ENCODE data around the gene HOXD4. TPM values are rescaled to one million over a fixed set of nuclear protein-coding genes. Genes with fewer than 3 reads are reported as not detected.

Gene HOXD4
- total and polyA plus RNA-seq, 2 of the 4 experiments (the other 2 are of a cell fraction) = not detected

GRCh38 chr2:176193048-176193447 is 41.7 kb downstream of the HOXD4 start:
- H3K4me1 ChIP-seq (ENCODE audit: control insufficient read depth, insufficient read depth, low read length) = no peaks in the 10 kb centered on the region

More at GRCh38 chr2:176193048-176193447, 41.7 kb downstream of the HOXD4 start:
- H2AK5ac ChIP-seq (ENCODE audit: low read depth, low read length) = no peak overlapping the region
- intact Hi-C loops (cut with micrococcal nuclease) = no loop called here
- TF ChIP-seq RAD21 (IDR thresholded peaks at IDR 0.05; ENCODE audit: low read length) (no peak), CEBPB (IDR thresholded peaks at IDR 0.05; ENCODE audit: low read depth, low read length) (no peak), RFX5 (IDR thresholded peaks at IDR 0.05; ENCODE audit: low read depth, low read length) (no peak), BHLHE40 (IDR thresholded peaks at IDR 0.05; ENCODE audit: low read depth, low read length) (no peak), RCOR1 (IDR thresholded peaks at IDR 0.05; ENCODE audit: insufficient replicate concordance, low read length) (no peak), SMC3 (IDR thresholded peaks at IDR 0.05; ENCODE audit: low read depth, low read length) (no peak), ELK1 (IDR thresholded peaks at IDR 0.05; ENCODE audit: borderline replicate concordance, low read depth, low read length) (no peak), FOS (IDR thresholded peaks at IDR 0.05; ENCODE audit: low read depth, low read length) (no peak), MAFK (IDR thresholded peaks at IDR 0.05; ENCODE audit: low read depth, low read length) (no peak), MXI1 (IDR thresholded peaks at IDR 0.05; ENCODE audit: borderline replicate concordance, low read depth, low read length) (no peak), USF2 (IDR thresholded peaks at IDR 0.05; ENCODE audit: low read depth, low read length) (no peak), POLR2A (IDR thresholded peaks at IDR 0.05; ENCODE audit: low read depth, low read length) (no peak), MAZ (IDR thresholded peaks at IDR 0.05; ENCODE audit: borderline replicate concordance, low read depth, low read length) (no peak)
- POLR2A ChIA-PET (ENCODE audit: unreplicated experiment) = no interaction called here
- H4K91ac ChIP-seq (ENCODE audit: insufficient read depth, low read depth, low read length) = no peak overlapping the region
- no peak overlapping the region for H3K4ac ChIP-seq (ENCODE audit: low read depth, low read length)
- no peak overlapping the region for H2BK20ac ChIP-seq (ENCODE audit: low read depth, low read length)
- H2BK120ac ChIP-seq (ENCODE audit: low read depth, low read length) = no peak overlapping the region
- no peak overlapping the region for H3K14ac ChIP-seq (replicated peaks; ENCODE audit: low read depth, low read length)
- H3K9me1 ChIP-seq (ENCODE audit: insufficient read depth, low read length) = no peaks in the 10 kb centered on the region
- CTCF ChIA-PET = no interaction called here
- no peak overlapping the region for H3K9ac ChIP-seq (ENCODE audit: low read depth, low read length)
- no peak overlapping the region for H2BK5ac ChIP-seq (ENCODE audit: low read depth, low read length, poor library complexity, severe bottlenecking)
- no peak overlapping the region for H4K5ac ChIP-seq (ENCODE audit: low read depth, low read length)
- no CpG with 5 or more reads among the region's 1 CpG for WGBS, 2 experiments (ENCODE audit: extremely low coverage in 2 of 2, insufficient read length in 1 of 2)
- peaks cover 4% of the 10 kb centered on the region; the same call in 1 of the 2 replicates for H3K9me3 ChIP-seq (ENCODE audit: control insufficient read depth, insufficient read depth, low read length)
- no peaks in the 10 kb centered on the region for H3K36me3 ChIP-seq (ENCODE audit: control insufficient read depth, insufficient read depth, low read length)
- peaks cover 34% of the 10 kb centered on the region for H3K27me3 ChIP-seq (ENCODE audit: control insufficient read depth, insufficient read depth, low read length)
- no peak overlapping the region for H3K27ac ChIP-seq (ENCODE audit: insufficient read depth, low read length)
- dilution Hi-C loops (cut with HindIII; ENCODE audit: low sequenced_read_pairs, unreplicated experiment) = no loop called here
- H3K79me1 ChIP-seq (ENCODE audit: low read depth in 1 of 2, low read length in 2 of 2) = no peaks in the 10 kb centered on the region
- H3K23ac ChIP-seq (ENCODE audit: low read depth, low read length) = no peak overlapping the region
- in situ Hi-C loops (cut with MboI; ENCODE audit: low sequenced_read_pairs) = no loop called here
- no peak overlapping the region for H3K18ac ChIP-seq (ENCODE audit: low read depth, low read length)
- no peak overlapping the region for H2AFZ ChIP-seq (replicated peaks; ENCODE audit: low read length, poor library complexity)
- no peak overlapping the region for H2AK9ac ChIP-seq (replicated peaks; ENCODE audit: low read depth, low read length, poor library complexity)
- no peak overlapping the region for H3K4me3 ChIP-seq (ENCODE audit: insufficient read depth, low read depth, low read length)
- no peak overlapping the region for H4K8ac ChIP-seq (ENCODE audit: low read depth in 2 of 2, low read length in 2 of 2)
- H3K4me2 ChIP-seq (ENCODE audit: low read depth, low read length) = no peak overlapping the region
- DNase-seq (no peak), ATAC-seq (ENCODE audit: low read depth) (no peak)
- no peak overlapping the region for H2BK15ac ChIP-seq (ENCODE audit: low read depth, low read length)
- no peaks in the 10 kb centered on the region for H4K20me1 ChIP-seq (ENCODE audit: insufficient read depth, low read length)
- no peak overlapping the region for H3K56ac ChIP-seq (ENCODE audit: extremely low read depth, insufficient read depth, low read length)
- no TSS peak for BruUV-seq (replicated peaks)
